Ammon's horn (tissue), 1 donor: Measurements from ENCODE around the gene HS3ST6.
"Not testable (repeated sequence)": the region's sequence is repeated elsewhere in the genome, so short reads cannot be mapped to it uniquely, and the experiment has no call there.

Experiments
- DNase-seq: peaks from one replicate; pipeline ENCODE4 v3.0.0-alpha.2; 2016; ENCODE audit warnings: low spot score

The HS3ST6 gene

GRCh38 chr16:1946495-1947368, 28.5 kb upstream of the HS3ST6 start:
- DNase-seq = no peak

- DNase-seq = no peak
Measured at GRCh38 chr16:1945559-1946391, 27.6 kb upstream of the HS3ST6 start.

GRCh38 chr16:1944612-1945199, 26.5 kb upstream of the HS3ST6 start:
- no peak for DNase-seq

GRCh38 chr16:1942810-1943726, 24.9 kb upstream of the HS3ST6 start, which contains the start of gene MSRB1:
MSRB1 (minus strand) TSS chr16:1943199; CDS start chr16:1943156, 43 bp downstream.
- DNase-seq = peak; percentile 99

- DNase-seq = no peak
Measured at GRCh38 chr16:1942047-1942809, 24.0 kb upstream of the HS3ST6 start.

- no peak for DNase-seq
Measured at GRCh38 chr16:1941162-1942046, 23.2 kb upstream of the HS3ST6 start.

GRCh38 chr16:1940273-1941161, 22.3 kb upstream of the HS3ST6 start:
- no peak for DNase-seq

GRCh38 chr16:1939833-1940232, 21.6 kb upstream of the HS3ST6 start:
- not testable (repeated sequence) for DNase-seq

GRCh38 chr16:1938910-1939309, 20.7 kb upstream of the HS3ST6 start:
- no peak for DNase-seq

- no peak for DNase-seq
Measured at GRCh38 chr16:1938316-1938715, 20.1 kb upstream of the HS3ST6 start.

GRCh38 chr16:1936945-1937479, 18.8 kb upstream of the HS3ST6 start:
- no peak for DNase-seq

- no peak for DNase-seq
Measured at GRCh38 chr16:1933097-1933661, 15.0 kb upstream of the HS3ST6 start.

GRCh38 chr16:1932050-1933028, 14.1 kb upstream of the HS3ST6 start:
- no peak for DNase-seq

GRCh38 chr16:1930338-1930720, 12.1 kb upstream of the HS3ST6 start:
- DNase-seq = no peak

GRCh38 chr16:1929578-1930337, 11.5 kb upstream of the HS3ST6 start:
- peak; percentile 79 for DNase-seq

- no peak for DNase-seq
Measured at GRCh38 chr16:1929105-1929504, 10.9 kb upstream of the HS3ST6 start.
